ENCODE measurements around the gene KHDRBS2.

Gene KHDRBS2

DNA sequence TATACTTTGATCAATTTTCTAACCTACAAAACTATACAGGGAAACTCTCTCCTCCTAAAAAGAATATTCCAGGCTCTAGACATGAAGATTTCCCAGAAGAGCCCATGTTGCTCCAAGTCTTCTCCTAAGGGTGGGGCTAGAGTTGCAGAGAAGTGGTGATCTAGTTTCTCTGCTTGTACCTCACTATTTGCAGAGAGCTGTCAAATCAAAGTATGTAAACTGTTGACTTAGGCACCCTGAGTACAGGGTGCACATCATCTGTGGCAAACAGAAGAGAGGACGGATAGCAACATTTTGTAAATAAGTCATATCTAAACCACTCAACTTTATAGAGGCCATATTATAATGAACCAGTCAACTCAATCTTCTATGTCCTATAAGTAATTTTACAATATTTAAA, 250.1 kb downstream of the KHDRBS2 start:
- DNase-seq (ENCODE audit: low spot score), result no peak

DNA sequence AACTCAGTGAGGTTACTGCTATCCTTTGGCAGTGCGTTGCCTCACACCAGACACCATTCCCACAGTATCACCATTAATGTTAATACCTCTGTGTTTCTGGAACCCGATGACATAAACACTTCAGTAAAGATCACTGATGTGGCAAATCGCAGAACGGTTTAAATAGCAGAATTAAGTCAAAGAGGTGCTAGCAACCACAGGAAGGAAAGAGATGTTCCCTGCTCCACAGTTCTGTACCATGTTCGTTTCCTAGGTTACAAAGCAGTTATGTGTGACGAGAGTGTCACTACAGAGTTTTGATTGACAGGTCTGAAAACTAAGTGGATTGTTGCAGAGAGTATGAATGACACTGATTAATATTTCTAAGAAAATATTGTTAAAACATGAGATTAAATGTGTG, 272.3 kb downstream of the KHDRBS2 start:
- DNase-seq (ENCODE audit: low spot score), result no peak

DNA sequence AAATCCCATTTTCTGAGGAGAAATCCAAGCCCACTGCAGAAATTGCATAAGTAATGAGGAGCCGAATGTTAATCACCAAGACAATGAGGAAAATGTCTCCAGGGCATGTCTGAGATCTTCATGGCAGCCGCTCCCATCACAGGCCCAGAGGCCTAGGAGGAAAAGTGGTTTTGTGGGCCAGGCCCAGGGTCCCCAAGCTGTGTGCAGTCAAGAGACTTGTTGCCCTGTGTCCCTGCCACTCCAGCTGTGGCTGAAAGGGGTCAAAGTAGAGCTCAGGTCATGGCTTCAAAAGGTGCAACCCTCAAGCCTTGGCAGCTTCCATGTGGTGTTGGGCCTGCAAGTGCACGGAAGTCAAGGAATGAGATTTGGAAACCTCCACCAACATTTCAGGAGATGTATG, 276.6 kb downstream of the KHDRBS2 start:
- no peak for DNase-seq (ENCODE audit: low spot score)

DNA sequence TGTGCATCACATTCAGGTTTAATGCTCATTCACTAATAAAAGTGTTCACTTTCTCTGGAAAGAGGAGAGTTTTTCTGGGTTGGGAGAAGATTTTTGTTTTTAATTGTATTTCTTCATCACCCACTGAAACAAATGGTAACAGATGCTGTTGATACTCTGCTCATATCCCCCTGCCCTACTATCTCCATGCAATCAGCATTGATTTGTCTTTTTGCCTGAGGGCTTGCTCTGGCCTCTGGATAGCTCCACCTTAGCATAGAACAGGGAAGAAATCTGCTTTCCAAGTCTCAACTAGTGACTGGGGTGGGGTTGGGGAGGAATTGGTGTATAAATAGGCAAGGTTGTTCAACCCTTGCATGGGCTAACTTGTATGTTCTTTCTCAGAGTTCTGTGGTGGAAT, 296.4 kb downstream of the KHDRBS2 start:
- DNase-seq (ENCODE audit: low spot score), result no peak

DNA sequence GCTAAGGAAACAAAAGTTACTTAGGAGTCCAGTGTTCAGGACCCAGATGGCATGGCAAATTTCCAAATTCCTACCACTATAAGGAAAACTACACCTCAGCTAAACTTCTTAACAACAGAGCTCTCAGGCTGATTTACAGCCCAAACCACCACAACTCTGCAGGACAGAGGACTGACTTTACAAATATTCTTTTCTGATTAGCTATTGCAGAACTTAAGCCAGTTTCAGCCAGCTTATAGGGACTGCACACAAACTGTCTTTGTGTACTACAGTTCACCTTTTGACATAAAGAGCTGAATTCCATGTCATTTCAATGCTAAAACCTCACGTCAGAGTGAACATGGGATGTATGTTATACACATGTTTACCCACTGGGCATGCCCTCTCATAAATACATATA, 305.4 kb downstream of the KHDRBS2 start:
- DNase-seq (ENCODE audit: low spot score), result no peak

DNA sequence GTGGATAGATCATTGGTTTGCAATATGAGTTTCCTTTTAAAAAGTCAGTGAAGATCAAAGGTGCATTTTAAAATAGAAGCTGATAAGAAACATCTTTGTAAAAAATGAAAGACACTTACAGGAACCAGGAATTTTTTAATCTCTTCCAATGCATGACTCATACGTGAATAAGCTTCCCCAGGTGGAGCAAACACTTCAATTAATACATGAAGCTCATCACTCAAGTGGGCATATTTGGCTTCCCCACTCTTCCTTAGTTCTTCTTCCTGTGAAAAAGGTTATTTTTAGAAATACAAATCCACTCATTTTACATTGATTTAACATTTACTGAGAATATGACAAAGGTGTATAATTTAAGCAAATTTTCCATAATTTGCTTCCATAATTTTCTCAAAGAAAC, 308.1 kb downstream of the KHDRBS2 start:
- no peak for DNase-seq (ENCODE audit: low spot score)

DNA sequence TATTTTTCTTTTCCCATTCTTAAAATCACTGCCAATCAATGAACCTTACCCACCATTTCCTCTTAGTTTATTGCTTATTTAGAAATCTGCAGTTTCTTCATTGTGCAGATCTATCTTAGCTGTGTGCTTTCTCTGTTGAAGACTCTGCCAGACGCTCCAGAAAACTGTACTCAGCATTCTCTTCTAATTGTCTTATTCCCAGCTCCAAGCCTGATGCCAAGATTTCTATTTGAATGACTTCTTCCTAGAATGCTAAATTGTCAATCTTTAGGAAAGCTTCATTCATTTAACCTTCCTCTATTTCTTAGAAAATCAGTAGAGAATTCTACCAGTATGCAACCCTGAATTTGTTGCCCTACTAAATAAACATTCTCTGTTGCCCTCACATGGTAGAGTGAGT, 308.9 kb downstream of the KHDRBS2 start:
- DNase-seq (ENCODE audit: low spot score), result no peak

DNA sequence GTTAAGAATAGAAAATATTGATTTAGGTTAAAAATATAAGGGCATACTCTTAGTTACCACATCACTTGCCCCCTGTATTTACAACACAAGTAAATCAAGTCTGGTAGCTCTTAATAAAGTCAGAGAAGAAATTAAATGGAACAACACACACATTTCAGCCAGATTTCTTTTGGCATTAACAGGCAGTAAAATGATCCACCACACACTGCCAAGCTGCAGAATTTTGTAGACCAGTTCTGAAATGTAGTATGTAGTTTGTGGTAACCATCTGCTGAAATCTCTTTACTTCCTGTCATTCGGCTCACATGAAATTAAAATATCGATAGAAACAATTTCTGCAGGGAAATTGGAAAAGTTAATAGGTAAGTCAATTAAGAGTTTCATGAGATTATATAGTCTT, 326.8 kb downstream of the KHDRBS2 start:
- no peak for DNase-seq (ENCODE audit: low spot score)

DNA sequence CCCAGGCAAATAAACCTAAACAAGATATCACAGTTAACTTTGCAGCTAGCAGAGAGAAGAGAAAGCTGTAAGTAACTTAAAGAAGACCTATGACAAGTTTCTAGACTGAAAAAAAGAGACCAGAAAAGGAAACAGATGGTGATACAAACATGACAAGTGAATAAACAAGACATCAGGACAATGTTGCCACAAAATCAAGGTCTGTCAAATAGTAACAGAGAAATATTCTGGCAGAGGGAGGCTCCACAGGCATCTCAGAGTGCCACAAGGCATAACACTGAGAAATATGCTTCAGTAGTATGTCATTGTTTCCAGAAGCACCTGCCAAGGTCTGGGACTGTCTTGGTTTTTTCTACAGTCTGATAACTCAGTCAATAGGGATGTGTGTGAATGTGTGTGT, 332.2 kb downstream of the KHDRBS2 start:
- DNase-seq (ENCODE audit: low spot score), result no peak

DNA sequence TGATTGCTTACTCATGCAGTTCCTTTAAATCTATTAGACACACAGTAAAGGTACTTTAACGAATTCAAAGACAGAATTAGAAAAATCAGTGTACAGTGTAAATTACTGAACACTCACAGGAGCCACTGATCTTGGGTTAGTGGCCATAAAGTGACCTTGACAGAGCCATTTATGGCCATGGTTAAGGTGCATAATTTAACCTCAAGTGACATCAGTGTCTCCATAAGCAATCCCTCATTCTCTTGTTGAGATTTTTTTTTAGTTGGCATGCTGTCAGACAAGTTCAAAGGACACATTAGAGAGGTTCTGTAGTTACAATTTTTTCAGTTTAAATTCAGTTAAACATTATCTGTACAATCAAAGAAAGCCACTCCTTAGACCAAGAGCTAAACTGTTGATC, 334.4 kb downstream of the KHDRBS2 start:
- no peak for DNase-seq (ENCODE audit: low spot score)

DNA sequence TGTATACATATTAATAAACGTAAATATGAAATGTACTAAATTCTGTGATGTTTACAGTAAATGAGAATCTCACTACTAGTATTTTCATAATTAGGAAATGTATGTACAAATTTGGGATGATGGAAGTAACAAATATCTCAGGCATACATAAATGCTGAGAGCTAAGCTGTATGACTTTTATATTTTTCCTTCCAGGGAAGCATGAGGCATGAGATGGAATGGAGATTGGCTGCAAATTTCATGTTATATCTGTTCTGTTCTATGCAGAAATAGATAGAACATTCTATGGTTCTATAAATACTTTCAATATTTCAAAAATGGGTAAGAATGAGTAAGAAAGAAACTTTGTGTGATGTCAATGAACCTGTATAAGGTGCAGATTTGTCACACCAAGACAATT, 335.2 kb downstream of the KHDRBS2 start:
- no peak for DNase-seq (ENCODE audit: low spot score)

DNA sequence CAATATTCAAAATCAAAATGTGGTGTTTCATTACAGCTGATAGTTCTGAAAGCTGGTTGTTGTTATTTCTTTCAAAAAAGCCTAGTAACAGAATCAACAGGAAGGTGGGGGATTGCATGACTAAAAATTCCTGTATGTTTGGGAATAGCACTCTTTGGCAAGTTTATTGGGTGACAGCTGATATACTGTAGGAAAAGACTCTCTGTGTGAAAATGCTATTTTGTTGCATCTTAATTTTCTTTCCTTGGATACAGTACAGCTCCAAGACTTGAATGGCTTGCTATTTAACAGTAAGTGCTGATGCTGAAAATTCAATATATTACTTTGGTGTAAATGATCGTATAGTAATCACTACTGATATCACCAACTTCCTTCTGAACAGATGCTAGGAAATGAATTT, 336.1 kb downstream of the KHDRBS2 start:
- no peak for DNase-seq (ENCODE audit: low spot score)

DNA sequence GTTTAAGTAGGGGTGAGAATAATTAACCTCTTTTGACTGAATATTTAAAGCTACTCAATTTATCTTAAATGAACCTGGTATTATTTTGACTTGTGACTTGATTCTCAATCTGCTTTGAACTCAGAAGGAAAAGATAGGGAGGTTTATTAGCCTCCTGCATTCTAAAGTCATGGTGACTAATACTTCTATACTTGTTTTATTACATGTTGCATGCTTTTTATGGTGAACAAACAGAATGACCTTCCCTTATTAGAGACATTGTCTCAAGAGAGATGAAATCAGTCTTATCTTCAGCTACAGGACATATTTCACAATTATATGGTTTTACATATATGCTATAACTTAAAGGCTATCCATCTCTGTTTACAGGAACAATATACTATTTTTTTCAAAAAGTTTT, 336.9 kb downstream of the KHDRBS2 start:
- DNase-seq (ENCODE audit: low spot score), result no peak

DNA sequence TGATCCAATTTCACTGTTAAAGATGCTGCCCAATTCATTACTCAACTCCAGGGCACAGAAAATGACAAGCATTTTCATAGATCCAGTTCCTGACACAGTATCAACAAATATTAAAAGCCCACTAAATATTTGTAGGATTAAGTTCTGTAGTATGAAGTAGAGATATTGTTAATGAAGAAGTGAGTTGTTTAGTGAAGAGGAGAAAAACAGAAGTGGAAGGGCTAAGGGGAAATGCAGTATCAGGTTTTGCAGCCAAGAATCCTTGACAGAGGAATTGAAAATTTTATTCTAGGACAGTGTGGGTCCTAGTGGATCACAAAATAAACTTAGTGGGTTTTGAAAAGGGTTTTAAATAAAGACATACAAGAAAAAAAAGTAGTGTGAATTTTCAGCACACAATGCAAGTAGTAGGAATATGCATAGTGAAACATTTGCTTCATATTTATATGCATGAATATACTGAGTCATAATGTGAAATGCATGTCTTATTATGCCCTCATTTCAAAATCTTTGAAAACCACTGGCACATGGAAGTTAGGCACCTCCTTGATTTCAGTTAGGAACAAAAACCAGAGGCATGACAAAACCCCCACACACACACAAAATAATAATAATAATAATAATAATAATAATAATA, 338.6 kb downstream of the KHDRBS2 start:
- DNase-seq (ENCODE audit: low spot score), result no peak

DNA sequence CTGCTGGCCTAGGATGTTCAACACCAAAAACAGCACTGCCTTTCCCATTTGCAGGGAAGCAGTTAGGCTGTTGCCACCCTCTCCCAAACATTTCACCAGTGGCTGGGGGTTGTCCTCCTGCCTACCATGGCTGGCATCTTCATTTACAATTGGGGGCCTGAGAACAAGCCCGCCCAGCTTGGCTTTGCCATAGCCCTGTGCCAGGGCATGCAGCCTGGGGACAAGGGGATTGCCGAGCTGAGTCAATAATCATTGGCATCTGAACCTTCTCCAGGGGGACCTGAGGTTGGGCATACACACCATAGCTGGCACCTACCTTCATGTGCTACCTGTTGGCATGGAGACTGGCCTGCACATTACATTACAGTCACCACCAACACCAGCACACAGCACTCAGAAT, 345.1 kb downstream of the KHDRBS2 start:
- no peak for DNase-seq (ENCODE audit: low spot score)

DNA sequence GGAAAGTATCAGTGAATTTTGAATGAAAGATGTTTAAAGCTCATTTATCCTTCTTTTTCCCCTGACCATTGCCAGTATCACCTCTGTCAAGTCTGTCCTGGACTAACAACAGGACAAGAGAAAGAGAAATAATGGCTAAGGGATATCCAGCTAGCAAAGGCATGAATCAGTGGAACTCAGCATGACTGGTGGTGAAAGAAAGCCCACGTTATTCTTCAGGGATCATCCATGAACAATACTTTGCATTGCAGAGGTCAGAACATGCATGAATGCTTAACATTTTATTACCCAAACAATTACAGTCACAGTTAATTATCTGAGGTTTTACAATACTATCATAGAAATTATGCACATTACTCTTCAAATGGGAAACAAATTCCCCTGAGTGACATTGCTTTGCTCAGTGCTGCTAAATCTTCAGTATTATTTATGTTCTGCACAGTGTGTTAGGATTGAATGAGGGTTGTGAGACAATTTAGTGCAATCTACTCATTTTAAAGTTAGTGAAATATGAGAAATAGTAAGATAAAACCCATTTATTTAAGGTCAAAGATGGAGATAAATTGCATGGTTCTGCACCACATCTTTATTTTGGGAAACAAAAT, 350.7 kb downstream of the KHDRBS2 start:
- DNase-seq (ENCODE audit: low spot score), result no peak

DNA sequence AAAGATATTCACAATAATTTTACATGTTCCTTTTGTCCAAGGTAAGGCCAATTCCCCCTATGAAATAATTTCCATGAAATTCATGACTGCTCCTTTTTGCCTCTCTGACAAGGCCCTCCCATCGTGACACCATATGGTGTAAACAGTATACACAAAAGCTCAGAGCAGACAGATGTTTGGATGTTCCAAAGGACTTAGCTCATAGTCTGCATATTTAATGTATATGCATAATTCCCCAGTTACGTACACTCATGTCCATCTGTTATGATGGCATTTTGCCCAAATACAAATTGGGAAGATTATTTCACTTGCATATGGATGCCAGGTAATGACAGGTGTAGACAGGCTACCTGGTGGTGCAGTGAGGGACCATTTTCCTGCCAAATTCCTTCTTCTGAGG, 376.5 kb downstream of the KHDRBS2 start:
- no peak for DNase-seq (ENCODE audit: low spot score)

DNA sequence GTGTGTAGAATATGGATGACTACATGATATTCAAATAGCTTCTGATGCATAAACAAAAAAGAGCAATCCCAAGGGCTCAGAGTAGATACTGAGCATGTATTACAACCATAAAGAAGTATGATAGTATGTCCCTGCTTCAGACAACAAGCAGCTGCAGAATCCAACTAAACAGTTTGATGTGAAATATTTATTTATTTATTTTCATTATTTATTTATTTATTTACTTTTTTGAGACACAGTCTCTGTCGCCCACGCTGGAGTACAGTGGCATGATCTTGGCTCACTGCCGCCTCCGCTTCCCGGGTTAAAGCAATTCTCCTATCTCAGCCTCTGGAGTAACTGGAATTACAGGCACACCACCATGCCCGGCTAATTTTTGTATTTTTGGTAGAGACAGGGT, 384.3 kb downstream of the KHDRBS2 start:
- DNase-seq (ENCODE audit: low spot score), result no peak

DNA sequence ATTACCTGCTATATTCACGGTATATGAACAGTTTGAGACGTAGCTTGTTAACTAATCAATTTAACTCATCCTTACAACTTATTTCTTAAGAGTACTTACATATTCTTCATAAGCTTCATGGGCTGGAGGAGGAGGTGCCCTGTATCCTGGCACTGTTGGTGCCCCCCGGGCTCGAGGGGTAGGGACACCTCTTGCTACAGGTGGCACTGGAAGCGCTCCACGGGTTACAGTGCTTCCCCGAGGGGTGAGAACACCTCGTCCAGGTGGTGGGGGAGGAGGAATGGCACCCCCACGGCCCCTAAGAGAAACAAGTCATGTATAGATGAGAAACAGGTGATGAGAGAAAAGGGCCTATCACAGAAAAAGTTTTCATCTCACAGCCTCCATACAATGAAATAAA, 391.5 kb downstream of the KHDRBS2 start:
- no peak for DNase-seq (ENCODE audit: low spot score)

DNA sequence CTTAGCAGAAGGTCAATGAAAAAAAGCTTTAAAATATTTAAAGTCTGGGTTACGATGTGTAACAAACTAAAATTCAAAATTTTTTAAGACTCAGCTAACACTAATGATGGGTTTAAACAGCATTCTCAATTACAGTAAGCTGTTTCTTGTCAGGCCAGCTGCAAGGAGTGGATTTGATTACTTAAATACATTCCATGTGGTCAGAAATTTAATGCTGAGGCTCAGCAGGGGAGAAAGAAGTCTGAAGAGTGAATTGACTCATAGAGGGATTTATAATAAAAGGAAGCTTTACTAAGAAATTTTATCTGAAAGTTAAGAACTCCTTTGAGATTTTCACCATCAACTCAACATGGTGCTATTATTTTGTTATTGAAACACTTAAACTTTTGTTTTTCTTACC, 398.6 kb downstream of the KHDRBS2 start:
- no peak for DNase-seq (ENCODE audit: low spot score)

DNA sequence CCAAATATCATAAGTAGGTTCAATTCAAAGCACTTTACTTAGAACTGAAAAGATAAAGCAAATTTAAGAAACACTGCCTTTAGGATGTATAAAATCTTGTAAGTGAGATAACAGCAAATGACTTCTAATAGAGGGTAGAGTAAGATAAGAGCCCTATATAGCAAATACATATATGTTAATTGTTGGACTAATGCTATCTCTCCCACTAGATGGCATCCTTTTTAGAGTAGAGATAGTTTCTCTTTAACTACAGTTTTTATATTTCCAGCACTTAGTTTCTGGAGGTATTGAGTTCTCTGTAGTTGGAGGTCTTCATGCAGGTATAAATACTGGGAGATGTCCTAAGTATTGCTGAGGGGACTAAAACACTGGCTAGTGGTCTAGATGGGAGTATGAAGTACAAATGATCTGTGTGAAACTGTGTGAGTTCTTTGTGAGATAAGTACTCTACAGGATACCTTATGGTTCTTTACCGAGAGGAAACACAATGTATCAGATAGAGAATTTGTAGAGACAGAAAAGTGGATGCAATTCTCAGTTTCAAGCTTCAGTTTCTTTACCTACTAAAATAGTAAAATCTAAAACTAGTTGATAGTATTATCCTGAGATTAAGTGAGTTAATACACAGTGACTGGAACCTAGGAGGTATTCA, 399.3 kb downstream of the KHDRBS2 start:
- no peak for DNase-seq (ENCODE audit: low spot score)

DNA sequence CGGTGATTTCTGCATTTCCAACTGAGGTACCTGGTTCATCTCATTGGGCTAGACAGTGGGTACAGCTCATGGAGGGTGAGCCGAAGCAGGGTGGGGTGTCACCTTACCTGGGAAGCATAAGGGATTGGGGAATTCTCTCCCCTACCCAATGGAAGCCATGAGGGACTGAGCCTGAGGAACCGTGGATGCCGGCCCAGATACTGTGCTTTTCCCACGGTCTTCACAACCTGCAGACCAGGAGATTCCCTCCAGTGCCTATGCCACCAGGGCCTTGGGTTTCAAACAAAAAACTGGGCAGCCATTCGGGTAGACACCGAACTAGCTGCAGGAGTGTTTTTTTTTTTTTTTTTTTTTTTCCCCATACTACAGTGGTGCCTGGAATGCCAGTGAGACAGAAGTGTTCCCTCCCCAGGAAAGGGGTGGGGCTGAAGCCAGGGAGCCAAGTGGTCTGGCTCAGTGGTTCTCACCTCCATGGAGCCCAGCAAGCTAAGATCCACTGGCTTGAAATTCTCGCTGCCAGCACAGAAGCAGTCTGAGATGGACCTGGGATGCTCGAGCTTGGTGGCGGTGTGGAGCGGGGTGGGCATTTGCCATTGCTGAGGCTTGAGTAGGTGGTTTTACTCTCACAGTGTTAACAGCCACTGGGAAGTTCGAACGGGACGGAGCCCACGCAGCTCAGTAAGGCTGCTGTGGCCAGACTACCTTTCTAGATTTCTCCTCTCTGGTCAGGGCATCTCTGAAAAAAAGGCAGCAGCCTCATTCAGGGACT, 416.2 kb downstream of the KHDRBS2 start:
- no peak for DNase-seq (ENCODE audit: low spot score)

DNA sequence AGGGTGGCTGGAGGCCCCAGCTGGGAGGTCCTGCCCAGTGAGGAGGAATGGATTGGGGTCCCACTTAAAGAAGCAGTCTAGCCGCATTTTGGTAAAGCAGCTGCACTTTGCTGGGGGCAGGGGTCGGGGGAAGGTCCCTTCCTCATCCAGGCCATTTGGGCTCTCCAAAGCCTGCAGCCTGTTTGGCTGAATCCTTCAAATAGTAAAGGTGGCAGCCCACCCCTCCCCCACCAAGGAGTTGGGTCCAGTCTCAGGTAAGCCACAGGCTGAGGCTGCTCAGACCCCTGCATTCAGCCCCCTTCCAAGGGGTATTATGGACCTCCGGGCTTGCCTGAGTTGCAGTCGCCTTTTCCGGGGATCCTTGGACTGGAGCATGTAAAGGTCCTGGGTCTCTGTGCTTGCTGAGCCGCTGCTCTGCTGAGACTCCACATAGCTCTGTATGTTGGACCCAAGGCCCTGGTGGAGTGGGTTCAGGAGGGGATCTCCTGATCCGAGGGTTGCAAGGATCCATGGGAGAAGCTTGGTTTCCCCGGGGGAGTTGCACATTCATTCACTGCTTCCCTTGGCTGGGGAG, 417.4 kb downstream of the KHDRBS2 start:
- DNase-seq (ENCODE audit: low spot score), result no peak
